CD8-positive, alpha-beta memory T cell (primary cell): ENCODE measurements around the gene SEMA3C. TPM values are rescaled to one million over a fixed set of nuclear protein-coding genes. Genes with fewer than 3 reads are reported as not detected.
A peak's percentile ranks its signal among the peaks of the same experiment; 100 is the strongest.

Source experiments
- CTCF ChIA-PET: fragments of 350-600 bp; sonication (Branson Sonifier 250); formaldehyde crosslinking; loops from one replicate; lab custom pipeline; 2021; ENCODE audit warnings: antibody characterized with exemption; lab: Charles Lee
- POLR2A ChIA-PET: fragments of 350-600 bp; sonication (Branson Sonifier 250); formaldehyde crosslinking; loops from one replicate; lab custom pipeline; 2021; ENCODE audit warnings: antibody characterized with exemption; lab: Charles Lee
- DNase-seq, 5 donors: peaks; one replicate each; pipeline versions ENCODE4 v3.0.0 to v3.0.0-alpha.2; 2020 to 2022; ENCODE audit warnings: mixed read lengths in 1 of 5
- H3K27ac ChIP-seq: one replicate; pipeline ENCODE4 v1.7.0; 2013; ENCODE audit warnings: low read depth, mild to moderate bottlenecking, low read length, moderate library complexity
- H3K27me3 ChIP-seq: 2 replicates; pipeline ENCODE4 v1.7.0; 2013; ENCODE audit warnings: low read length, mild to moderate bottlenecking; ENCODE audit not compliant: insufficient read depth, poor library complexity, severe bottlenecking
- H3K36me3 ChIP-seq: 2 replicates; pipeline ENCODE4 v1.7.0; 2013; ENCODE audit warnings: mild to moderate bottlenecking, low read length, moderate library complexity; ENCODE audit not compliant: insufficient read depth
- H3K4me1 ChIP-seq: 2 replicates; pipeline ENCODE4 v1.7.0; 2013; ENCODE audit warnings: mild to moderate bottlenecking, low read length, moderate library complexity; ENCODE audit not compliant: insufficient read depth
- H3K4me3 ChIP-seq: 2 replicates; pipeline ENCODE4 v1.7.0; 2013; ENCODE audit warnings: mild to moderate bottlenecking, low read length
- H3K9me3 ChIP-seq: 2 replicates; pipeline ENCODE4 v1.7.0; 2013; ENCODE audit warnings: mild to moderate bottlenecking, low read length
- H3K27ac Mint-ChIP-seq, 8 donors: one replicate each; pipeline ENCODE4 v1.8.0; 2020 to 2021; ENCODE audit warnings: mixed read lengths in 8 of 8, mild to moderate bottlenecking in 6 of 8, inconsistent platforms in 3 of 8, moderate library complexity in 3 of 8
- H3K27me3 Mint-ChIP-seq, 2 donors: one replicate each; pipeline ENCODE4 v1.8.0; 2020 to 2021; ENCODE audit warnings: mixed read lengths in 2 of 2, mild to moderate bottlenecking in 1 of 2, moderate library complexity in 1 of 2
- H3K36me3 Mint-ChIP-seq, 3 donors: one replicate each; pipeline ENCODE4 v1.8.0; 2020 to 2021; ENCODE audit warnings: mixed read lengths in 3 of 3, inconsistent platforms in 1 of 3, mild to moderate bottlenecking in 1 of 3
- H3K4me1 Mint-ChIP-seq, 3 donors: one replicate each; pipeline ENCODE4 v1.8.0; 2020 to 2021; ENCODE audit warnings: mixed read lengths in 3 of 3, inconsistent platforms in 1 of 3, mild to moderate bottlenecking in 1 of 3
- H3K4me3 Mint-ChIP-seq, 7 donors: one replicate each; pipeline ENCODE4 v1.8.0; 2020 to 2021; ENCODE audit warnings: mixed read lengths in 7 of 7, mild to moderate bottlenecking in 6 of 7, moderate library complexity in 4 of 7, inconsistent platforms in 2 of 7
- H3K9me3 Mint-ChIP-seq, 5 donors: one replicate each; pipeline ENCODE4 v1.8.0; 2020 to 2022; ENCODE audit warnings: mixed read lengths in 5 of 5, mild to moderate bottlenecking in 3 of 5, moderate library complexity in 2 of 5, inconsistent platforms in 1 of 5
- polyA plus RNA-seq: library from polyadenylated mRNA; unstranded; fragments of 300-500 nt; fragmentation: Illumina TruSeq; gene quantifications from one replicate; pipeline ENCODE4 v1.2.3, GENCODE V29; 2021
- total RNA-seq, 2 experiments: library from RNA; stranded (reverse); gene quantifications; one replicate each; pipeline ENCODE4 v1.2.3, GENCODE V29; 2021

Gene SEMA3C
- total and polyA plus RNA-seq, 3 experiments from 2014 or later, result not detected

GRCh38 chr7:80779456-80779855, 139.4 kb downstream of the SEMA3C start:
- H3K27me3 Mint-ChIP-seq, result no peaks in the 10 kb centered on the region
- Histone ChIP-seq H3K4me1 (no peaks in the 10 kb centered on the region), H3K9me3 (no peaks in the 10 kb centered on the region), H3K27ac (no peak overlapping the region), H3K27me3 (no peaks in the 10 kb centered on the region), H3K36me3 (no peaks in the 10 kb centered on the region), H3K4me3 (no peak overlapping the region)
- no peaks in the 10 kb centered on the region for H3K4me1 Mint-ChIP-seq
- CTCF ChIA-PET, result no interaction called here
- no peak overlapping the region for H3K4me3 Mint-ChIP-seq
- no peak overlapping the region for H3K27ac Mint-ChIP-seq
- no peak for DNase-seq
- POLR2A ChIA-PET, result no interaction called here
- H3K36me3 Mint-ChIP-seq, result no peaks in the 10 kb centered on the region
- H3K9me3 Mint-ChIP-seq, result peaks cover 3 to 16% (median 9%) of the 10 kb centered on the region in 5 donors

GRCh38 chr7:80775897-80776296, 143.0 kb downstream of the SEMA3C start:
- H3K4me1 Mint-ChIP-seq, result no peaks in the 10 kb centered on the region
- H3K9me3 ChIP-seq, result peaks cover 4% of the 10 kb centered on the region
- H3K27me3 Mint-ChIP-seq, result no peaks in the 10 kb centered on the region
- CTCF ChIA-PET, result no interaction called here
- no peaks in the 10 kb centered on the region for H3K36me3 ChIP-seq
- no peaks in the 10 kb centered on the region for H3K36me3 Mint-ChIP-seq
- H3K27ac Mint-ChIP-seq, result no peak overlapping the region
- no peak overlapping the region for H3K4me3 ChIP-seq
- H3K4me1 ChIP-seq, result no peaks in the 10 kb centered on the region
- POLR2A ChIA-PET, result no interaction called here
- H3K9me3 Mint-ChIP-seq, result peaks cover 0 to 24% (median 12%) of the 10 kb centered on the region in 5 donors
- no peak overlapping the region for H3K27ac ChIP-seq
- no peak for DNase-seq
- H3K27me3 ChIP-seq, result no peaks in the 10 kb centered on the region
- no peak overlapping the region for H3K4me3 Mint-ChIP-seq

GRCh38 chr7:80775482-80775881, 143.4 kb downstream of the SEMA3C start:
- no peaks in the 10 kb centered on the region for H3K27me3 ChIP-seq
- H3K9me3 ChIP-seq, result peaks cover 4% of the 10 kb centered on the region
- no peaks in the 10 kb centered on the region for H3K36me3 ChIP-seq
- no peak overlapping the region for H3K4me3 ChIP-seq
- no peaks in the 10 kb centered on the region for H3K36me3 Mint-ChIP-seq
- ChIA-PET CTCF (no interaction called here), POLR2A (no interaction called here)
- no peaks in the 10 kb centered on the region for H3K4me1 ChIP-seq
- H3K27ac ChIP-seq, result no peak overlapping the region
- H3K4me1 Mint-ChIP-seq, result no peaks in the 10 kb centered on the region
- peak overlapping the region in 1 of 8 donors; percentile 26 for H3K27ac Mint-ChIP-seq
- H3K9me3 Mint-ChIP-seq, result peaks cover 0 to 24% (median 11%) of the 10 kb centered on the region in 5 donors
- no peak for DNase-seq
- no peak overlapping the region for H3K4me3 Mint-ChIP-seq
- H3K27me3 Mint-ChIP-seq, result no peaks in the 10 kb centered on the region

GRCh38 chr7:80774843-80775242, 144.0 kb downstream of the SEMA3C start:
- H3K27ac Mint-ChIP-seq, result no peak overlapping the region
- CTCF ChIA-PET, result no interaction called here
- Histone ChIP-seq H3K4me3 (no peak overlapping the region), H3K36me3 (no peaks in the 10 kb centered on the region), H3K27ac (no peak overlapping the region), H3K4me1 (no peaks in the 10 kb centered on the region), H3K9me3 (peaks cover 4% of the 10 kb centered on the region), H3K27me3 (no peaks in the 10 kb centered on the region)
- peaks cover 0 to 26% (median 12%) of the 10 kb centered on the region in 5 donors for H3K9me3 Mint-ChIP-seq
- no peak for DNase-seq
- H3K4me1 Mint-ChIP-seq, result no peaks in the 10 kb centered on the region
- no peak overlapping the region for H3K4me3 Mint-ChIP-seq
- POLR2A ChIA-PET, result no interaction called here
- no peaks in the 10 kb centered on the region for H3K36me3 Mint-ChIP-seq
- no peaks in the 10 kb centered on the region for H3K27me3 Mint-ChIP-seq

- Histone ChIP-seq H3K4me1 (no peaks in the 10 kb centered on the region), H3K36me3 (no peaks in the 10 kb centered on the region), H3K9me3 (peaks cover 4% of the 10 kb centered on the region), H3K27me3 (no peaks in the 10 kb centered on the region), H3K27ac (no peak overlapping the region), H3K4me3 (no peak overlapping the region)
- Mint-ChIP-seq H3K27ac (no peak overlapping the region), H3K9me3 (peaks cover 0 to 26% (median 13%) of the 10 kb centered on the region in 5 donors), H3K4me1 (no peaks in the 10 kb centered on the region), H3K27me3 (no peaks in the 10 kb centered on the region), H3K4me3 (no peak overlapping the region), H3K36me3 (no peaks in the 10 kb centered on the region)
- POLR2A ChIA-PET, result no interaction called here
- DNase-seq, result no peak
- CTCF ChIA-PET, result no interaction called here
Observed at GRCh38 chr7:80773787-80774508, 144.9 kb downstream of the SEMA3C start.

- DNase-seq, result no peak
- Mint-ChIP-seq H3K27ac (no peak overlapping the region), H3K9me3 (peaks cover 0 to 20% (median 10%) of the 10 kb centered on the region in 5 donors), H3K36me3 (no peaks in the 10 kb centered on the region), H3K4me1 (no peaks in the 10 kb centered on the region), H3K4me3 (no peak overlapping the region), H3K27me3 (no peaks in the 10 kb centered on the region)
- no peak overlapping the region for H3K27ac ChIP-seq
- ChIA-PET CTCF (no interaction called here), POLR2A (no interaction called here)
- no peak overlapping the region for H3K4me3 ChIP-seq
- H3K9me3 ChIP-seq, result peaks cover 4% of the 10 kb centered on the region
- no peaks in the 10 kb centered on the region for H3K36me3 ChIP-seq
- no peaks in the 10 kb centered on the region for H3K27me3 ChIP-seq
- no peaks in the 10 kb centered on the region for H3K4me1 ChIP-seq
Observed at GRCh38 chr7:80772347-80772993, 146.4 kb downstream of the SEMA3C start.

GRCh38 chr7:80771523-80771922, 147.3 kb downstream of the SEMA3C start:
- DNase-seq, result no peak
- CTCF ChIA-PET, result no interaction called here
- Histone ChIP-seq H3K27ac (no peak overlapping the region), H3K36me3 (no peaks in the 10 kb centered on the region), H3K4me1 (no peaks in the 10 kb centered on the region), H3K27me3 (no peaks in the 10 kb centered on the region), H3K4me3 (no peak overlapping the region), H3K9me3 (peaks cover 4% of the 10 kb centered on the region)
- no peaks in the 10 kb centered on the region for H3K4me1 Mint-ChIP-seq
- H3K27ac Mint-ChIP-seq, result no peak overlapping the region
- H3K36me3 Mint-ChIP-seq, result no peaks in the 10 kb centered on the region
- POLR2A ChIA-PET, result no interaction called here
- no peaks in the 10 kb centered on the region for H3K27me3 Mint-ChIP-seq
- H3K4me3 Mint-ChIP-seq, result no peak overlapping the region
- peaks cover 2 to 23% (median 15%) of the 10 kb centered on the region in 5 donors for H3K9me3 Mint-ChIP-seq

- Histone ChIP-seq H3K9me3 (peaks cover 4% of the 10 kb centered on the region), H3K36me3 (no peaks in the 10 kb centered on the region), H3K27ac (no peak overlapping the region), H3K4me3 (no peak overlapping the region), H3K4me1 (no peaks in the 10 kb centered on the region), H3K27me3 (no peaks in the 10 kb centered on the region)
- Mint-ChIP-seq H3K9me3 (peaks cover 2 to 23% (median 15%) of the 10 kb centered on the region in 5 donors), H3K4me3 (no peak overlapping the region), H3K27ac (no peak overlapping the region), H3K36me3 (no peaks in the 10 kb centered on the region), H3K4me1 (no peaks in the 10 kb centered on the region), H3K27me3 (no peaks in the 10 kb centered on the region)
- POLR2A ChIA-PET, result no interaction called here
- DNase-seq, result no peak
- CTCF ChIA-PET, result no interaction called here
Observed at GRCh38 chr7:80770675-80771081, 148.2 kb downstream of the SEMA3C start.
